Erythroblast (primary cell): Measurements from ENCODE around the gene IL2RA.

ENCODE experiments used
- GATA1 ChIP-seq: IDR thresholded peaks from 2 replicates; pipeline ENCODE4 v1.6.1; 2011; ENCODE audit warnings: low read depth, mild to moderate bottlenecking, control low read depth, low read length, moderate library complexity
- POLR2A ChIP-seq: IDR thresholded peaks from 2 replicates; pipeline ENCODE4 v1.6.1; 2011; ENCODE audit warnings: mild to moderate bottlenecking, low read length

DNA sequence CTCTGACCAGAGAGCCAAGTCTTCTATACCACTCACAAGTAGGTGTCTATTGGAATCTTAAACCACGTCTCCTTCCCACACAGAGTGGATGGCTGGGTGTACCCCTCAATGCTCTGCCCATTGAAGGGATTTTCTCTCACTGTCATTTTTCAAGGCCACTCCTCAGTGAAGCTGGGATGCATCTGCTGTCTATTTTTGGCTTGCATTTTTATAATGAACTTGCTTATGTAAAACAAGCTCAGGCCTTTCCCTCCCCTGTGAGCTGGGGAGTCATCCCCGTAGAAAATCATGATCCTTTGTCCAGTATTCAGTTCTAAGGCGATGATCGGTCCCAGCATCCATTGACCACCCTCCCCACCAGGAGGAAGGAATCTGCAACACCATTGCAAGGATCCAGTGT is 16.9 kb upstream of the IL2RA start:
- TF ChIP-seq POLR2A = no peak
- TF ChIP-seq GATA1 = no peak
